GF-D8 (cell line): ENCODE measurements around the gene FRMPD4.
"Not testable (repeated sequence)": the region's sequence is repeated elsewhere in the genome, so short reads cannot be mapped to it uniquely, and the experiment has no call there.

Source experiments
- DNase-seq: peaks from one replicate; lab custom pipeline; 2025; lab: John Stamatoyannopoulos, UW

FRMPD4 gene

GRCh38 chrX:12138361-12139313, at the start of gene FRMPD4:
TSS of gene FRMPD4 (plus strand) at chrX:12138473. CDS start at chrX:12138972, 499 bp downstream.
- no peak for DNase-seq

GRCh38 chrX:12089740-12090139, 48.5 kb upstream of the FRMPD4 start:
- DNase-seq, result no peak

GRCh38 chrX:12113321-12113720, 25.0 kb upstream of the FRMPD4 start:
- no peak for DNase-seq

GRCh38 chrX:12115377-12115776, 22.9 kb upstream of the FRMPD4 start:
- no peak for DNase-seq

DNA sequence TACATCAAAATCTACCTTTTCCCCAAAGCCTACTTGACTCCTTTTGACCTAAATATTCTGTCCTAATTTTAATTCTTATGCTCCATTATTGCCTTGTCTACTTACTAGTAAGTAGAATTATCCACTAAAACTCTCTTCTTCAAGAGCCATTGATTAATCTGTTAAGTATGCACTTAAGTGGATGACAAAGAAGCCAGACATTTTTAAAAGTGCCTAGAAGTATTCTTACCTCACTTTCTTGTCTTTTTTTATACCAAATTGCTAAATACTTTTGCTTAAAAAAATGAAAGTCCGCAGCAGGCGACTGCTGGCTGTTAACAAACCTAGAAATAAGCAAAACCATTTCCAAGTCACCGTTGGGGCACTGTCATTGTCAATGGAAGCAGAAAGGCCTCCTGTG, 20.1 kb upstream of the FRMPD4 start:
- DNase-seq, result no peak

GRCh38 chrX:12128017-12128416, 10.3 kb upstream of the FRMPD4 start:
- DNase-seq, result no peak

DNA sequence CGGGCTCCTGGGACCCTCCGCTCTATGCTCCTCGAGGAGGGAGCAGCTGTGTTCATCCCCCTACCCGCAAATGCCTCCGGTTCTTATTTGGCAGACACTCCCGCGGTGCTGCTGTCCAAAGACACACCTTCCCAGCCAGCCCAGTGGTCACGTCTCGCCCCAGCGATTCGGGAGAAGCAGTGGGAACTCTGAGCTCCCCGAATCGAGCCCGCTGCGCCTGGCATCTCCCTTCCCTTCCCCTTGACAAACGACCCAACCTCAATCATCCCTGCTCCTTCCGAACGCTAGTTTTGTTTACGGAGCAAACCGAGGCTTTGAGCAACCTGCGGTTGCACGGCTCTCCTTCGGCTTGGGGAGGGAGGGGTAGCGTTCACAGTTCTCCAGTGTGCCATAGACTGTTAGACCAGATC, 317 bp upstream of the FRMPD4 start:
- DNase-seq, result no peak

GRCh38 chrX:12139934-12140611, 1.8 kb downstream of the FRMPD4 start:
- no peak for DNase-seq

- no peak for DNase-seq
Observed at GRCh38 chrX:12141511-12141910, 3.2 kb downstream of the FRMPD4 start.

DNA sequence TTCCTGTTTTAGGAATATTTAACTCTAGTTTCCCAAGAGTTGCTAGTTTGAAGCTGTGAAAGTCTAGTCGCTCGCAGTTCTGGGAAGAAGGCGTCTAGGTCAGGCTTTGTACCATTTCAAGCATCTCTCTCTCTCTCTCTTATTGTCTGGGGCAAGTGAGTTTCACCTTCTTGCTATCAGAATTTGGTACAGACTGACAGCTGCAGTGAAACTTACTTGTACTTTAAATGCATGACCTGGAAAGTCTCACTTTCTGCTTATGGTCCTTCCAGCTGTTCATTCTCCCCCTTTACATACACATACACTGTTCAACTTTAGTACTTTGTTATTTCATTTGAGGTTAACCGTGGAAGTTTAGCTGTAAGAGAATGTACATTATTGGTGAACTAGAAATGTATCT, 4.4 kb downstream of the FRMPD4 start:
- DNase-seq, result no peak

DNA sequence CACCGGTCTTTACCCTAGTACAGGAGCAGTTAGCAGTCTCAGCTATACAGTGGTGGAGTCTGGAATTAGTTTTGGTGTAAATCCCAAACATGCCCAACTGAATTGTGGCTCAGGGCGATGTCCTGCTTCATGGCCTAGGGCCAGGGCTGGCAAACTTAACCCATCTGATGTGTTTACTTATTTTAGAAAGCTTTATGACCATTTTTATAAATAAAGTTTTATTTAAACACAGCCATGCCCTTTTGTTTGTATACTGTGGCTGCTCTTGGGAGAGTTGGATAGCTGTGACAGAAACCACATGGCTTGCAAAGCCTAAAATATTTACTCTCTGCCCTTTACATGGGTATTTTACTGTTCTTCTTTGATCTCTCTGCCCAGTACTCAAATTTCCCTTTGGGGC, 7.1 kb downstream of the FRMPD4 start:
- DNase-seq, result no peak

GRCh38 chrX:12149670-12150407, 11.6 kb downstream of the FRMPD4 start:
- no peak for DNase-seq

DNA sequence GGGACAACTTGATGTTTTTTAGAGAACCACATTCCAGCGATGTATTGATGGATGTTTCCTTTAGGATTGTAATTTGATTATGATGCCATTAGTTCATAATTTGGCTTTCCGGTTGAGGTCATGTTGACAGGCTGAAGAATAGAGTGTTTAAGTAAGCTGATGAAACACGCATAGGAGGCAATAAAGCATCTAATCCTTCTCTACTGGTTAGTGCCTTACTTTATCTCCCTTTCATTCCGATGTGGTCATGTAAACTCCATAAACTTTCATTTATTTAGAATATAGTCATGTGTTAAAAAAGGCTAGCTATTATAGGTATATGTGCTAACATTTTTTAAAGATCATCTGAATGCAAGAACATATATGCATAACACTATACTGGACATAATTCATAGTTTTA, 15.0 kb downstream of the FRMPD4 start:
- no peak for DNase-seq

DNA sequence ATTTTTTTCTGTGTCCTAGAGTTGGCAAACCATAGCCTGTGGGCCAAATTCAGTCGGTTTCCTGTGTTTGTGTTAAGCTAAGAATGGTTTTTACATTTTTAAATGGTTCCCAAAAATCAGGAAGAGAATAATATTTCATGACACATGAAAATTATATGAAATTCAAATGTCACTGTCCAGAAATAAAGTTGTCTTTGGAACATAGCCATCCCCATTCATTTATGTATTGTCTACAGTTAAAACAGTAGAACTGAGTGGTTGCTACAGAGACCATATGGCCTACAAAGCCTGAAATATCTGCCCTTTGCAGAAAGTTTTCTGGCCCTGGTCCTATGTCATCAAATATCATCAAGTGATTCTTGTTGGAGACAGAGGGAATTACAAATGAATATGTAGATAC, 15.5 kb downstream of the FRMPD4 start:
- DNase-seq, result no peak

- DNase-seq, result no peak
Observed at GRCh38 chrX:12159799-12160198, 21.5 kb downstream of the FRMPD4 start.

DNA sequence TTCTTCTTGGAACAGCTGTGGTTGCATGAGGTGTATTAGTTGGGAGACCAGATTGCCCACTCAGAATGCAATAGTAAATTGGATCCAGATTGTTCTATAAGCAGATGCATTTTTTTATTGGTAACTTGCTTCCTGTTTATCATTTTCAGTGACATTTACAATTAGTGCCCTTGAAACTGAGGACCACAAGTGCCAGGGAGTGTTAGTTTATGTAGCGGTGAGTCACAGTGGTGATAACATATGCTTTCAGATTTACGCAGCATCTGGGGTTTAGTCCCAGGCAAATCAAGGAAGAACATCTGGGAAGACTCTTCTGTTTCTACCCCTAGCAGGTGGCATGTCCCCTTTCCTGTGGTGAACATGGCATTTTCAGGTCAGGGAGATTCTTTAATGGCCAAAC, 24.1 kb downstream of the FRMPD4 start:
- no peak for DNase-seq

DNA sequence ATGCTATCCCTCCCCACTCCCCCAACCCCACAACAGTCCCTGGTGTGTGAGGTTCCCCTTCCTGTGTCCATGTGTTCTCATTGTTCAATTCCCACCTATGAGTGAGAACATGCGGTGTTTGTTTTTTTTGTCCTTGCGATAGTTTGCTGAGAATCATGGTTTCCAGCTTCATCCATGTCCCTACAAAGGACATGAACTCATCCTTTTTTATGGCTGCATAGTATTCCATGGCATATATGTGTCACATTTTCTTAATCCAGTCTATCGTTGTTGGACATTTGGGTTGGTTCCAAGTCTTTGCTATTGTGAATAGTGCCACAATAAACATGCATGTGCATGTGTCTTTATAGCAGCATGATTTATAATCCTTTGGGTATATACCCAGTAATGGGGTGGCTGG, 25.9 kb downstream of the FRMPD4 start:
- DNase-seq, result not testable (repeated sequence)

- DNase-seq, result no peak
Observed at GRCh38 chrX:12170755-12171154, 32.5 kb downstream of the FRMPD4 start.

- DNase-seq, result no peak
Observed at GRCh38 chrX:12174358-12174757, 36.1 kb downstream of the FRMPD4 start.

GRCh38 chrX:12197030-12197429, 58.8 kb downstream of the FRMPD4 start:
- DNase-seq, result no peak

- DNase-seq, result no peak
Observed at GRCh38 chrX:12206413-12206812, 68.1 kb downstream of the FRMPD4 start.

GRCh38 chrX:12210196-12210815, 72.0 kb downstream of the FRMPD4 start:
- no peak for DNase-seq
